T-cell (primary cell): Measurements from ENCODE around the gene ANKRD44. TPM values are rescaled to one million over a fixed set of nuclear protein-coding genes. Genes with fewer than 3 reads are reported as not detected.

Source experiments
- ATAC-seq, 4 experiments: fragments of 200-7000 bp in 3 of 4; fragments of 150-1000 bp in 1 of 4; cut with Tn5 transposase; replicated peaks in 1 of 4; 1 replicate in 3 of 4; 2 replicates in 1 of 4; pipeline ENCODE4 v1.10.0; 2021; ENCODE audit warnings: moderate library complexity in 3 of 4, mild to moderate bottlenecking in 2 of 4, moderate number of reproducible peaks in 1 of 4
- CTCF ChIA-PET, 2 donors: fragments of 300-600 bp; sonication (Branson Sonifier 250); formaldehyde crosslinking; loops; one replicate each; lab custom pipeline; 2022; ENCODE audit warnings: antibody characterized with exemption in 2 of 2; lab: Charles Lee
- POLR2A ChIA-PET, 2 donors: fragments of 300-600 bp; sonication (Branson Sonifier 250); formaldehyde crosslinking; loops; one replicate each; lab custom pipeline; 2022; ENCODE audit warnings: antibody characterized with exemption in 2 of 2; lab: Charles Lee
- DNase-seq, 35 experiments: peaks; one replicate each; pipeline versions ENCODE4 v3.0.0 to v3.0.0-alpha.2; 2013 to 2023
- H3K27ac ChIP-seq: one replicate; pipeline ENCODE4 v1.5.1; 2013; ENCODE audit warnings: low read length
- H3K27me3 ChIP-seq, 2 experiments: replicated peaks in 1 of 2; 1 replicate in 1 of 2; 2 replicates in 1 of 2; pipeline versions ENCODE4 v1.6.1 to v1.7.0; 2013; ENCODE audit warnings: low read length in 1 of 2, mixed read lengths in 1 of 2; ENCODE audit not compliant: control insufficient read depth in 2 of 2, insufficient read depth in 2 of 2; ENCODE audit errors: extremely low read depth in 1 of 2
- H3K36me3 ChIP-seq, 2 donors: 1 replicate in 1 of 2; 2 replicates in 1 of 2; pipeline versions ENCODE4 v1.6.1 to v1.7.0; 2013; ENCODE audit warnings: low read length in 1 of 2; ENCODE audit not compliant: control insufficient read depth in 2 of 2, insufficient read depth in 1 of 2; ENCODE audit errors: extremely low read depth in 1 of 2
- H3K4me1 ChIP-seq, 2 experiments: 1 replicate in 1 of 2; 2 replicates in 1 of 2; pipeline versions ENCODE4 v1.6.1 to v1.7.0; 2013; ENCODE audit warnings: low read length in 2 of 2, mixed read lengths in 1 of 2; ENCODE audit not compliant: insufficient read depth in 2 of 2, control insufficient read depth in 1 of 2; ENCODE audit errors: extremely low read depth in 1 of 2
- H3K4me3 ChIP-seq, 2 donors: 1 replicate in 1 of 2; 2 replicates in 1 of 2; pipeline versions ENCODE4 v1.5.1 to v1.7.0; 2013; ENCODE audit warnings: mild to moderate bottlenecking in 2 of 2, low read length in 1 of 2, moderate library complexity in 1 of 2; ENCODE audit not compliant: control insufficient read depth in 1 of 2; ENCODE audit errors: extremely low read depth in 1 of 2
- H3K9me3 ChIP-seq: 2 replicates; pipeline ENCODE4 v1.7.0; 2013
- H3K27ac Mint-ChIP-seq, 2 donors: one replicate each; pipeline ENCODE4 v1.8.0; 2020 to 2021; ENCODE audit warnings: mild to moderate bottlenecking in 2 of 2, mixed read lengths in 2 of 2
- H3K27me3 Mint-ChIP-seq, 2 donors: one replicate each; pipeline ENCODE4 v1.8.0; 2021 to 2022; ENCODE audit warnings: mixed read lengths in 2 of 2
- H3K36me3 Mint-ChIP-seq: one replicate; pipeline ENCODE4 v1.8.0; 2021; ENCODE audit warnings: mixed read lengths
- H3K4me1 Mint-ChIP-seq, 3 donors: one replicate each; pipeline ENCODE4 v1.8.0; 2020 to 2022; ENCODE audit warnings: mixed read lengths in 3 of 3, mild to moderate bottlenecking in 1 of 3
- H3K4me3 Mint-ChIP-seq, 3 donors: one replicate each; pipeline ENCODE4 v1.8.0; 2020 to 2022; ENCODE audit warnings: mild to moderate bottlenecking in 3 of 3, mixed read lengths in 3 of 3, moderate library complexity in 3 of 3
- H3K9me3 Mint-ChIP-seq, 3 donors: one replicate each; pipeline ENCODE4 v1.8.0; 2020 to 2022; ENCODE audit warnings: mixed read lengths in 3 of 3
- WGBS: methylation state at CpG from one replicate; pipeline ENCODE4 v1.1.5; 2013; ENCODE audit warnings: missing lambda C conversion rate; ENCODE audit not compliant: insufficient coverage; 5-methylcytosine and 5-hydroxymethylcytosine counted together
- total RNA-seq, 35 experiments: library from RNA in 6 of 35; stranded (reverse) in 6 of 35; fragments of 120-200 nt in 1 of 35; gene quantifications; one replicate each; pipeline versions ENCODE4 v1.2.1 to v1.2.4 and lab custom pipeline; 2013 to 2026

ANKRD44 gene
- total RNA-seq, 5 donors from 2014 or later (not counting 1 experiment from before 2014, with no cell fraction given) = 225 to 333 (median 238) TPM

GRCh38 chr2:197205585-197206215, 104.9 kb downstream of the ANKRD44 start:
- Histone ChIP-seq H3K27me3 (no peaks in the 10 kb centered on the region), H3K4me3 (peak overlapping the region; percentile 7 to 27), H3K4me1 (peaks cover 78 to 82% of the 10 kb centered on the region in 2 experiments), H3K9me3 (no peaks in the 10 kb centered on the region), H3K27ac (peak overlapping the region; percentile 95), H3K36me3 (peaks cover 0 to 28% of the 10 kb centered on the region in 2 donors)
- H3K4me1 Mint-ChIP-seq = peaks cover 90 to 96% (median 94%) of the 10 kb centered on the region in 3 donors
- no peaks in the 10 kb centered on the region for H3K27me3 Mint-ChIP-seq
- H3K9me3 Mint-ChIP-seq = no peaks in the 10 kb centered on the region
- DNase-seq (peak; percentile 41 to 90 (median 77)), ATAC-seq (peak; percentile 86 to 89 (median 88))
- peak overlapping the region; percentile 69 for H3K4me3 Mint-ChIP-seq
- WGBS = 0% methylated on average over 5 of the region's 7 CpGs
- peak overlapping the region; percentile 98 to 99 for H3K27ac Mint-ChIP-seq
- peaks cover 24% of the 10 kb centered on the region for H3K36me3 Mint-ChIP-seq
- CTCF ChIA-PET = interaction anchor here (0.6 to 2.3 kb wide), 24 partner anchors 8 to 105 kb away, joined by 3 to 14 read pairs (median 4); partner anchors contain the start of gene ANKRD44 (in 2 of the 2)
- POLR2A ChIA-PET = interaction anchor here (0.6 to 1.6 kb wide), 15 partner anchors 8 to 294 kb away, joined by 3 to 9 read pairs (median 3); partner anchors contain the start of gene HSPD1 (in 1 of the 2)

- no peaks in the 10 kb centered on the region for H3K9me3 Mint-ChIP-seq
- no peaks in the 10 kb centered on the region for H3K27me3 Mint-ChIP-seq
- H3K36me3 Mint-ChIP-seq = peaks cover 24% of the 10 kb centered on the region
- Histone ChIP-seq H3K4me3 (no peak overlapping the region), H3K9me3 (no peaks in the 10 kb centered on the region), H3K36me3 (peaks cover 0 to 28% of the 10 kb centered on the region in 2 donors), H3K4me1 (peaks cover 78 to 82% of the 10 kb centered on the region in 2 experiments), H3K27me3 (no peaks in the 10 kb centered on the region), H3K27ac (peak overlapping the region; percentile 95)
- ATAC-seq (no peak), DNase-seq (no peak)
- CTCF ChIA-PET = interaction anchor here in 1 of 2 donors (0.9 to 2.0 kb wide), 11 partner anchors 9 to 106 kb away, joined by 3 to 14 read pairs (median 4); partner anchors contain the start of gene ANKRD44
- peak overlapping the region; percentile 69 for H3K4me3 Mint-ChIP-seq
- peaks cover 90 to 96% (median 94%) of the 10 kb centered on the region in 3 donors for H3K4me1 Mint-ChIP-seq
- WGBS = 89% methylated on average over 2 of the region's 5 CpGs
- POLR2A ChIA-PET = interaction anchor here (0.6 to 1.4 kb wide), 6 partner anchors 9 to 238 kb away, joined by 3 to 5 read pairs (median 4); no protein-coding TSS in a partner anchor
- peak overlapping the region; percentile 98 to 99 for H3K27ac Mint-ChIP-seq
These were observed 105.9 kb downstream of the ANKRD44 start for GRCh38 chr2:197204519-197205250.

GRCh38 chr2:197201874-197202273, 108.7 kb downstream of the ANKRD44 start:
- Histone ChIP-seq H3K9me3 (no peaks in the 10 kb centered on the region), H3K4me3 (no peak overlapping the region), H3K4me1 (peaks cover 61 to 78% of the 10 kb centered on the region in 2 experiments), H3K27me3 (no peaks in the 10 kb centered on the region), H3K36me3 (peaks cover 0 to 28% of the 10 kb centered on the region in 2 donors), H3K27ac (peak overlapping the region; percentile 95)
- Mint-ChIP-seq H3K4me3 (peak overlapping the region; percentile 35 to 90 (median 37)), H3K9me3 (no peaks in the 10 kb centered on the region), H3K4me1 (peaks cover 90 to 94% (median 90%) of the 10 kb centered on the region in 3 donors), H3K27me3 (no peaks in the 10 kb centered on the region), H3K27ac (peak overlapping the region; percentile 96 to 99), H3K36me3 (peaks cover 24% of the 10 kb centered on the region)
- WGBS = 60% methylated on average over 1 of the region's 2 CpGs
- POLR2A ChIA-PET = interaction anchor here (0.8 to 1.7 kb wide), 4 partner anchors 57 to 103 kb away, joined by 3 to 6 read pairs (median 4); no protein-coding TSS in a partner anchor
- DNase-seq = no peak
- CTCF ChIA-PET = interaction anchor here in 1 of 2 donors (1.3 kb wide), 1 partner anchor 12 kb away, joined by 5 read pairs; no protein-coding TSS in a partner anchor
- ATAC-seq = no peak

- peaks cover 90 to 94% (median 90%) of the 10 kb centered on the region in 3 donors for H3K4me1 Mint-ChIP-seq
- WGBS = no CpG with 5 or more reads among the region's 1 CpG
- H3K4me1 ChIP-seq = peaks cover 63 to 73% of the 10 kb centered on the region in 2 experiments
- H3K9me3 Mint-ChIP-seq = no peaks in the 10 kb centered on the region
- ChIA-PET CTCF (interaction anchor here in 1 of 2 donors (1.3 kb wide), 1 partner anchor 11 kb away, joined by 5 read pairs; no protein-coding TSS in a partner anchor), POLR2A (interaction anchor here (0.7 to 1.7 kb wide), 5 partner anchors 56 to 109 kb away, joined by 3 to 6 read pairs (median 4); no protein-coding TSS in a partner anchor)
- H3K9me3 ChIP-seq = no peaks in the 10 kb centered on the region
- H3K4me3 ChIP-seq = peak overlapping the region in 1 of 2 donors; percentile 7
- peak overlapping the region; percentile 95 for H3K27ac ChIP-seq
- no peaks in the 10 kb centered on the region for H3K27me3 ChIP-seq
- peak overlapping the region; percentile 96 to 99 for H3K27ac Mint-ChIP-seq
- peaks cover 20% of the 10 kb centered on the region for H3K36me3 Mint-ChIP-seq
- no peaks in the 10 kb centered on the region for H3K27me3 Mint-ChIP-seq
- peaks cover 0 to 28% of the 10 kb centered on the region in 2 donors for H3K36me3 ChIP-seq
- H3K4me3 Mint-ChIP-seq = peak overlapping the region; percentile 34 to 91 (median 90)
- DNase-seq (no peak), ATAC-seq (no peak)
These were observed 109.9 kb downstream of the ANKRD44 start for GRCh38 chr2:197200762-197201058.

- ChIA-PET POLR2A (interaction anchor here (0.7 to 1.7 kb wide), 4 partner anchors 59 to 109 kb away, joined by 3 to 6 read pairs (median 4); no protein-coding TSS in a partner anchor), CTCF (interaction anchor here (1.3 to 2.7 kb wide), 3 partner anchors 10 to 57 kb away, joined by 5 to 12 read pairs (median 5); no protein-coding TSS in a partner anchor)
- H3K4me3 Mint-ChIP-seq = peak overlapping the region; percentile 84 to 91 (median 90)
- peaks cover 20% of the 10 kb centered on the region for H3K36me3 Mint-ChIP-seq
- Histone ChIP-seq H3K27me3 (no peaks in the 10 kb centered on the region), H3K9me3 (no peaks in the 10 kb centered on the region), H3K4me1 (peaks cover 59 to 73% of the 10 kb centered on the region in 2 experiments), H3K4me3 (peak overlapping the region; percentile 44 to 56), H3K36me3 (peaks cover 0 to 27% of the 10 kb centered on the region in 2 donors), H3K27ac (peak overlapping the region; percentile 95)
- ATAC-seq (no peak), DNase-seq (no peak)
- 15% methylated on average over 2 of the region's 3 CpGs for WGBS
- H3K9me3 Mint-ChIP-seq = no peaks in the 10 kb centered on the region
- H3K27ac Mint-ChIP-seq = peak overlapping the region; percentile 96 to 99
- H3K4me1 Mint-ChIP-seq = peaks cover 90 to 94% (median 90%) of the 10 kb centered on the region in 3 donors
- no peaks in the 10 kb centered on the region for H3K27me3 Mint-ChIP-seq
These were observed 110.4 kb downstream of the ANKRD44 start for GRCh38 chr2:197200051-197200761.
